Hepatocyte (in vitro differentiated cells): ENCODE results near the gene UPF2. TPM values are rescaled to one million over a fixed set of nuclear protein-coding genes. Genes with fewer than 3 reads are reported as not detected.

Experiments used
- DNase-seq: peaks from one replicate; pipeline ENCODE4 v3.0.0-alpha.2; 2016; ENCODE audit warnings: low spot score
- H2AFZ ChIP-seq: fragments of 200-600 bp; sonication (generic); 2 replicates; pipeline ENCODE4 v1.6.0; 2016; ENCODE audit warnings: antibody characterized with exemption, mild to moderate bottlenecking
- H3K27ac ChIP-seq: fragments of 200-600 bp; sonication (generic); 2 replicates; pipeline ENCODE4 v1.5.1; 2016; ENCODE audit warnings: mild to moderate bottlenecking
- H3K27me3 ChIP-seq: fragments of 200-600 bp; sonication (generic); 2 replicates; pipeline ENCODE4 v1.6.1; 2016
- H3K36me3 ChIP-seq: fragments of 200-600 bp; sonication (generic); replicated peaks from 2 replicates; pipeline ENCODE4 v1.5.1; 2016; ENCODE audit warnings: low read depth; ENCODE audit not compliant: insufficient read depth
- H3K4me1 ChIP-seq: fragments of 200-600 bp; sonication (generic); 2 replicates; pipeline ENCODE4 v1.5.1; 2016; ENCODE audit warnings: mild to moderate bottlenecking, moderate library complexity; ENCODE audit not compliant: insufficient read depth
- H3K4me2 ChIP-seq: fragments of 200-600 bp; sonication (generic); 2 replicates; pipeline ENCODE4 v1.6.0; 2016
- H3K4me3 ChIP-seq: fragments of 200-600 bp; sonication (generic); 2 replicates; pipeline ENCODE4 v1.5.1; 2016; ENCODE audit warnings: mild to moderate bottlenecking
- H3K79me2 ChIP-seq: fragments of 200-600 bp; sonication (generic); 2 replicates; pipeline ENCODE4 v1.6.0; 2017; ENCODE audit warnings: mild to moderate bottlenecking
- H3K9me2 ChIP-seq: fragments of 200-600 bp; sonication (generic); replicated peaks from 2 replicates; pipeline ENCODE4 v1.6.0; 2017; ENCODE audit warnings: mild to moderate bottlenecking; ENCODE audit not compliant: insufficient read depth
- H3K9me3 ChIP-seq: fragments of 200-600 bp; sonication (generic); 2 replicates; pipeline ENCODE4 v1.5.1; 2016; ENCODE audit warnings: low read depth, mild to moderate bottlenecking
- H4K20me1 ChIP-seq: fragments of 200-600 bp; sonication (generic); 2 replicates; pipeline ENCODE4 v1.6.0; 2016; ENCODE audit warnings: mild to moderate bottlenecking; ENCODE audit not compliant: insufficient read depth, poor library complexity, severe bottlenecking
- CTCF ChIP-seq: fragments of 200-600 bp; sonication (generic); IDR thresholded peaks from 2 replicates; pipeline ENCODE4 v1.5.1; 2016; ENCODE audit warnings: antibody characterized with exemption, mild to moderate bottlenecking; ENCODE audit not compliant: poor library complexity
- EZH2 ChIP-seq: fragments of 200-600 bp; sonication (generic); IDR thresholded peaks from 2 replicates; pipeline ENCODE4 v1.6.1; 2016; ENCODE audit warnings: antibody characterized with exemption, mild to moderate bottlenecking, borderline replicate concordance
- EZH2phosphoT487 ChIP-seq: fragments of 200-600 bp; sonication (generic); IDR thresholded peaks from one replicate; pipeline ENCODE4 v1.6.1; 2018; ENCODE audit warnings: antibody characterized with exemption, mild to moderate bottlenecking, low read depth, moderate library complexity; ENCODE audit not compliant: unreplicated experiment, severe bottlenecking
- WGBS: methylation state at CpG from one replicate; pipeline ENCODE4 v1.1.6; 2016; ENCODE audit warnings: low lambda C conversion rate; ENCODE audit errors: missing lambda C conversion rate; 5-methylcytosine and 5-hydroxymethylcytosine counted together
- polyA plus RNA-seq: library from polyadenylated mRNA; unstranded; fragments of >200 nt; fragmentation: Nextera tagmentation; extraction: Ambion mirVana; gene quantifications from 2 replicates; pipeline ENCODE4 v1.2.1, GENCODE V29; 2016
- total RNA-seq: library from RNA; depleted of rRNA; stranded (reverse); fragments of >200 nt; gene quantifications from 2 replicates; pipeline ENCODE4 v1.2.3, GENCODE V29; 2014

UPF2 gene
- total and polyA plus RNA-seq, 2 experiments from 2014 or later = 12.3 to 14.5 TPM

GRCh38 chr10:11886138-11886474, 156.5 kb downstream of the UPF2 start:
- H3K9me2 ChIP-seq = no peaks in the 10 kb centered on the region
- no peak overlapping the region for H3K4me3 ChIP-seq
- TF ChIP-seq CTCF (no peak), EZH2phosphoT487 (no peak), EZH2 (no peak)
- no peak overlapping the region for H2AFZ ChIP-seq
- H3K9me3 ChIP-seq = no peaks in the 10 kb centered on the region
- peaks cover 6% of the 10 kb centered on the region for H3K4me1 ChIP-seq
- H3K4me2 ChIP-seq = no peak overlapping the region
- no peaks in the 10 kb centered on the region for H4K20me1 ChIP-seq
- no peaks in the 10 kb centered on the region for H3K27me3 ChIP-seq
- no peak for DNase-seq
- H3K79me2 ChIP-seq = no peaks in the 10 kb centered on the region
- no peaks in the 10 kb centered on the region for H3K36me3 ChIP-seq
- 91% methylated on average over 6 of the region's 6 CpGs for WGBS
- no peak overlapping the region for H3K27ac ChIP-seq

- Histone ChIP-seq H3K4me3 (no peak overlapping the region), H3K4me2 (no peak overlapping the region), H4K20me1 (no peaks in the 10 kb centered on the region), H3K9me2 (no peaks in the 10 kb centered on the region), H3K79me2 (no peaks in the 10 kb centered on the region), H3K4me1 (peaks cover 6% of the 10 kb centered on the region), H3K9me3 (no peaks in the 10 kb centered on the region), H3K36me3 (no peaks in the 10 kb centered on the region), H2AFZ (no peak overlapping the region), H3K27ac (no peak overlapping the region), H3K27me3 (no peaks in the 10 kb centered on the region)
- TF ChIP-seq CTCF (no peak), EZH2 (no peak), EZH2phosphoT487 (no peak)
- DNase-seq = no peak
- 93% methylated on average over 7 of the region's 13 CpGs for WGBS
These were observed 157.0 kb downstream of the UPF2 start for GRCh38 chr10:11885437-11886137.

GRCh38 chr10:11884706-11885423, 157.7 kb downstream of the UPF2 start:
- no peaks in the 10 kb centered on the region for H3K79me2 ChIP-seq
- no peak overlapping the region for H2AFZ ChIP-seq
- no peaks in the 10 kb centered on the region for H3K9me2 ChIP-seq
- H3K36me3 ChIP-seq = no peaks in the 10 kb centered on the region
- 86% methylated on average over 4 of the region's 7 CpGs for WGBS
- no peak overlapping the region for H3K4me3 ChIP-seq
- H3K27me3 ChIP-seq = no peaks in the 10 kb centered on the region
- no peak for TF ChIP-seq CTCF
- no peak overlapping the region for H3K4me2 ChIP-seq
- H3K9me3 ChIP-seq = no peaks in the 10 kb centered on the region
- H4K20me1 ChIP-seq = no peaks in the 10 kb centered on the region
- no peak for DNase-seq
- H3K27ac ChIP-seq = no peak overlapping the region
- H3K4me1 ChIP-seq = peaks cover 6% of the 10 kb centered on the region
